GM12878 (cell line): Measurements from ENCODE around the gene SH2D7. TPM values are rescaled to one million over a fixed set of nuclear protein-coding genes. Genes with fewer than 3 reads are reported as not detected.

Source experiments
- ATAC-seq: fragments of 200-7000 bp; cut with Tn5 transposase; 3 replicates; pipeline ENCODE4 v1.9.1; 2020; ENCODE audit warnings: mild to moderate bottlenecking, moderate library complexity
- BruUV-seq: library from RNA; stranded (reverse); fragments of 400-500 nt; replicated peaks from 2 replicates; lab custom pipeline; 2021; lab: Mats Ljungman, UMichigan
- CTCF ChIA-PET: fragments of 300-600 bp; sonication (Branson Sonifier 250); formaldehyde crosslinking; extraction: SDS; loops from one replicate; lab custom pipeline; 2021; ENCODE audit warnings: inconsistent platforms; lab: Yijun Ruan, JAX
- POLR2A ChIA-PET: fragments of 350-600 bp; formaldehyde crosslinking; extraction: SDS; loops from one replicate; lab custom pipeline; 2021; ENCODE audit warnings: inconsistent platforms; lab: Charles Lee
- RAD21 ChIA-PET: fragments of 300-600 bp; sonication (Branson Sonifier 250); formaldehyde crosslinking; loops from one replicate; lab custom pipeline; 2023; ENCODE audit warnings: antibody characterized with exemption; ENCODE audit not compliant: unreplicated experiment; lab: Charles Lee
- SMC1A ChIA-PET: fragments of 300-600 bp; sonication (Branson Sonifier 250); formaldehyde crosslinking; loops from one replicate; lab custom pipeline; 2023; ENCODE audit not compliant: unreplicated experiment, uncharacterized antibody; lab: Charles Lee
- DNase-seq: peaks from one replicate; pipeline ENCODE4 v3.0.0-alpha.2; 2011; ENCODE audit warnings: low read depth, low spot score
- FAIRE-seq: peaks from 3 replicates; lab custom pipeline; 2011; peaks lifted over from hg19 to GRCh38; lab: Jason Lieb, UNC
- H2AFZ ChIP-seq: 2 replicates; pipeline ENCODE4 v1.6.0; 2011; ENCODE audit warnings: low read depth, low read length, control low read depth; ENCODE audit not compliant: control insufficient read depth
- H3K27ac ChIP-seq: 2 replicates; pipeline ENCODE4 v1.5.1; 2011; ENCODE audit warnings: control low read depth; ENCODE audit not compliant: control insufficient read depth, insufficient read depth
- H3K27me3 ChIP-seq, 2 experiments: replicated peaks in 1 of 2; 2 replicates each; pipeline versions ENCODE4 v1.6.0 to v1.6.1; 2011; ENCODE audit warnings: low read length in 1 of 2; ENCODE audit not compliant: control insufficient read depth in 2 of 2, insufficient read depth in 2 of 2
- H3K36me3 ChIP-seq, 2 experiments: 2 replicates each; pipeline ENCODE4 v1.5.1; 2011; ENCODE audit warnings: low read length in 1 of 2; ENCODE audit not compliant: control insufficient read depth in 2 of 2, insufficient read depth in 2 of 2
- H3K4me1 ChIP-seq: 2 replicates; pipeline ENCODE4 v1.6.1; 2011; ENCODE audit warnings: mild to moderate bottlenecking, low read length, moderate library complexity, mixed read lengths; ENCODE audit not compliant: control insufficient read depth, insufficient read depth
- H3K4me2 ChIP-seq: 2 replicates; pipeline ENCODE4 v1.6.0; 2011; ENCODE audit warnings: control low read depth; ENCODE audit not compliant: control insufficient read depth, insufficient read depth
- H3K4me3 ChIP-seq: fragments of 200-600 bp; sonication (generic); 2 replicates; pipeline ENCODE4 v1.5.1; 2016
- H3K79me2 ChIP-seq: 2 replicates; pipeline ENCODE4 v1.6.0; 2011; ENCODE audit warnings: low read length; ENCODE audit not compliant: control insufficient read depth, insufficient read depth
- H3K9ac ChIP-seq: 2 replicates; pipeline ENCODE4 v1.8.0; 2011; ENCODE audit warnings: low read length, control low read depth, mixed read lengths; ENCODE audit not compliant: control insufficient read depth, insufficient read depth
- H3K9me3 ChIP-seq: replicated peaks from 3 replicates; pipeline ENCODE4 v1.5.1; 2011; ENCODE audit warnings: mild to moderate bottlenecking, low read length; ENCODE audit not compliant: control insufficient read depth, insufficient read depth
- H4K20me1 ChIP-seq: 2 replicates; pipeline ENCODE4 v1.6.0; 2011; ENCODE audit not compliant: control insufficient read depth, insufficient read depth
- BCL3 ChIP-seq: IDR thresholded peaks from 2 replicates; pipeline ENCODE4 v1.6.1; 2011; ENCODE audit warnings: borderline replicate concordance, low read depth, mild to moderate bottlenecking, moderate library complexity, low read length; ENCODE audit not compliant: insufficient read depth, poor library complexity, severe bottlenecking
- CREM ChIP-seq: IDR thresholded peaks from 2 replicates; pipeline ENCODE4 v1.6.1; 2014; ENCODE audit warnings: antibody characterized with exemption, low read depth
- EGR1 ChIP-seq, 2 experiments: IDR thresholded peaks; 1 replicate in 1 of 2; 2 replicates in 1 of 2; pipeline ENCODE4 v1.6.1; 2011 to 2012; ENCODE audit warnings: low read depth in 2 of 2, low read length in 2 of 2, borderline replicate concordance in 1 of 2, mild to moderate bottlenecking in 1 of 2, moderate library complexity in 1 of 2
- JUND ChIP-seq: IDR thresholded peaks from 2 replicates; pipeline ENCODE4 v1.6.1; 2012; ENCODE audit warnings: low read depth, mild to moderate bottlenecking, low read length, improper control_type of control experiment, moderate library complexity
- MTA2 ChIP-seq: fragments of 450-650 bp; IDR thresholded peaks from 2 replicates; pipeline ENCODE4 v1.6.1; 2016; ENCODE audit warnings: low read depth, mild to moderate bottlenecking, moderate library complexity
- NR2C2 ChIP-seq: IDR thresholded peaks from 2 replicates; pipeline ENCODE4 v1.6.1; 2011; ENCODE audit warnings: borderline replicate concordance, low read depth; ENCODE audit not compliant: control insufficient read depth, insufficient read length
- PAX5 ChIP-seq: IDR thresholded peaks from 2 replicates; pipeline ENCODE4 v1.6.1; 2011; ENCODE audit warnings: low read depth, low read length, borderline replicate concordance
- SMAD5 ChIP-seq: IDR thresholded peaks from 2 replicates; pipeline ENCODE4 v1.6.1; 2016; ENCODE audit warnings: antibody characterized with exemption, low read depth
- SRF ChIP-seq, 2 experiments: IDR thresholded peaks; 2 replicates each; pipeline ENCODE4 v1.6.1; 2011; ENCODE audit warnings: low read depth in 2 of 2, low read length in 2 of 2, mild to moderate bottlenecking in 1 of 2, moderate library complexity in 1 of 2
- ZBTB40 ChIP-seq: fragments of 450-650 bp; IDR thresholded peaks from 2 replicates; pipeline ENCODE4 v1.6.1; 2016; ENCODE audit warnings: mild to moderate bottlenecking, moderate library complexity, borderline replicate concordance
- WGBS: methylation state at CpG from one replicate; pipeline ENCODE4 v1.1.6; 2016; ENCODE audit warnings: low lambda C conversion rate; ENCODE audit not compliant: insufficient replicate concordance, insufficient coverage; ENCODE audit errors: missing lambda C conversion rate; 5-methylcytosine and 5-hydroxymethylcytosine counted together
- in situ Hi-C: fragments of 300-500 bp; cut with MboI; formaldehyde crosslinking; loops from 9 replicates; pipeline ENCODE4 v1.14.3; 2018; ENCODE audit warnings: mixed read lengths
- intact Hi-C: fragments of 100-400 bp; cut with micrococcal nuclease; formaldehyde crosslinking; loops from one replicate; pipeline ENCODE4 v1.14.2; 2022; ENCODE audit not compliant: unreplicated experiment
- polyA plus RNA-seq, 11 experiments: library from polyadenylated mRNA; depleted of rRNA in 4 of 11; unstranded in 6 of 11; stranded (reverse) in 5 of 11; fragments of >200 nt; fragmentation: Nextera tagmentation in 4 of 11; fragmentation: Illumina TruSeq in 1 of 11; extraction: Ambion mirVana in 4 of 11; extraction: Trizol in 1 of 11; gene quantifications; 1 replicate in 1 of 11; 2 replicates in 10 of 11; pipeline versions ENCODE4 v1.2.1 to v1.2.3, GENCODE V29; 2011 to 2016; ENCODE audit warnings: inconsistent platforms in 2 of 11, missing spikeins in 2 of 11, low read depth in 1 of 11
- total RNA-seq, 4 experiments: library from RNA; depleted of rRNA in 3 of 4; stranded (reverse); fragments of >200 nt in 3 of 4; fragmentation: Illumina TruSeq in 1 of 4; extraction: Trizol in 1 of 4; gene quantifications; 2 replicates each; pipeline versions ENCODE4 v1.2.1 to v1.2.3, GENCODE V29; 2013 to 2021
- TF ChIP-seq, protein P1 (sequence below): fragments of 450-650 bp; formaldehyde crosslinking; IDR thresholded peaks from 2 replicates; pipeline ENCODE4 v1.4.0; 2022; ENCODE audit warnings: mild to moderate bottlenecking, moderate library complexity

The SH2D7 gene
- total and polyA plus RNA-seq, 10 of the 15 experiments (the other 5 are each of a cell fraction or from before 2014, with no cell fraction given), result 0.04 to 0.06 TPM; not detected in 8

DNA sequence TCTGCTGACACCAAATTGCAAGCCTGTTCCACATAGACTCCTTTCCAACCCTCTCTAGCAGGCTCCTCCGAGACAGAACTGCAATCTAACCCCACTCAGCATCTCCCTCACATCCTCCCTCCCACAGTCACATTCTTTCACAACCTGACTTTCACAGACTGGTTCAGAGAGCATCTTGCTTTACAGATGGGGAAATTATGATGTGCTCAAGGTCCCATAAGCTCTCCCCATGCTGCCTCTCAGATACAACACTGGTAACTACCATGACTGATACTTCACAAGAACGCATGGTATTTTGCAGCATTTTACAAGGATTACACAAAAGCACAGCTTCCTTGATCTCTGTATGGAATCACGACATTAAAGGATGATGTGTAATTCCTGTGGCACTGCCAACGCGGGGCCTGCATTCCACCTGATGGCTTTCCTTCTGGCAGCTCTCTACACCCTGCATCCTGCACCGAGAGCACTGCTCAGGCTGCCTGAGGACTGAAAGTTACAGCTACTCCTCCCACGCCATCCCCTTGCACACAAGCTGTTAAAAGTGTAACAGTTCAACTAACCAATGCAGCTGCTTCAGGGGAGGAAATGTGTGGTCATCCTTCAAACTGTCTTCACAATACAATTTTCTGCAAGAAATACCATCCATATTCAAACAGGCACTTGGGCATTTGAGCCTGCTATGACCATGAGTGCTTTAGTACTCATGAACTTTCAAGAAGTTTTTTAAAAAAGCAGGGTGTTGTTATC lies 42.5 kb upstream of the SH2D7 start (continued):
- TF ChIP-seq NR2C2 (no peak), EGR1 (IDR thresholded peaks at IDR 0.05; ENCODE audit: borderline replicate concordance in 1 of 2, low read depth in 2 of 2, low read length in 2 of 2) (peak; percentile 53 to 98), CREM (peak; percentile 58; the same call in 1 of the 2 replicates), SMAD5 (0 out of 2 replicates have a peak, but pooled peaks have one; percentile 33), JUND (no peak)
- TF ChIP-seq, protein P1, sequence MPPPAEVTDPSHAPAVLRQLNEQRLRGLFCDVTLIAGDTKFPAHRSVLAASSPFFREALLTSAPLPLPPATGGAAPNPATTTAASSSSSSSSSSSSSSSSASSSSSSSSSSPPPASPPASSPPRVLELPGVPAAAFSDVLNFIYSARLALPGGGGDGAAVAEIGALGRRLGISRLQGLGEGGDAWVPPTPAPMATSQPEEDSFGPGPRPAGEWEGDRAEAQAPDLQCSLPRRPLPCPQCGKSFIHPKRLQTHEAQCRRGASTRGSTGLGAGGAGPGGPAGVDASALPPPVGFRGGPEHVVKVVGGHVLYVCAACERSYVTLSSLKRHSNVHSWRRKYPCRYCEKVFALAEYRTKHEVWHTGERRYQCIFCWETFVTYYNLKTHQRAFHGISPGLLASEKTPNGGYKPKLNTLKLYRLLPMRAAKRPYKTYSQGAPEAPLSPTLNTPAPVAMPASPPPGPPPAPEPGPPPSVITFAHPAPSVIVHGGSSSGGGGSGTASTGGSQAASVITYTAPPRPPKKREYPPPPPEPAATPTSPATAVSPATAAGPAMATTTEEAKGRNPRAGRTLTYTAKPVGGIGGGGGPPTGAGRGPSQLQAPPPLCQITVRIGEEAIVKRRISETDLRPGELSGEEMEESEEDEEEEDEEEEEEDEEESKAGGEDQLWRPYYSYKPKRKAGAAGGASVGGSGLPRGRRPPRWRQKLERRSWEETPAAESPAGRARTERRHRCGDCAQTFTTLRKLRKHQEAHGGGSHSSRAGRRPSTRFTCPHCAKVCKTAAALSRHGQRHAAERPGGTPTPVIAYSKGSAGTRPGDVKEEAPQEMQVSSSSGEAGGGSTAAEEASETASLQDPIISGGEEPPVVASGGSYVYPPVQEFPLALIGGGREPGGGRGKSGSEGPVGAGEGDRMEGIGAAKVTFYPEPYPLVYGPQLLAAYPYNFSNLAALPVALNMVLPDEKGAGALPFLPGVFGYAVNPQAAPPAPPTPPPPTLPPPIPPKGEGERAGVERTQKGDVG (CRISPR knock-in tag), result no peak

GRCh38 chr15:78050441-78050809 lies 41.9 kb upstream of the SH2D7 start:
- Histone ChIP-seq H4K20me1 (no peaks in the 10 kb centered on the region), H3K27ac (peak overlapping the region; percentile 53), H3K4me1 (peaks cover 73% of the 10 kb centered on the region), H3K79me2 (peaks cover 26% of the 10 kb centered on the region), H3K27me3 (no peaks in the 10 kb centered on the region), H3K36me3 (peaks cover 5 to 14% of the 10 kb centered on the region in 2 experiments), H3K4me2 (peak overlapping the region; percentile 57), H3K9ac (no peak overlapping the region), H3K4me3 (0 out of 2 replicates have a peak overlapping the region, but pooled peaks have one; percentile 45), H3K9me3 (no peaks in the 10 kb centered on the region), H2AFZ (no peak overlapping the region)
- in situ Hi-C loops, result no loop called here
- WGBS, result 45% methylated on average over 1 of the region's 1 CpG
- ChIA-PET SMC1A (interaction anchor here (0.5 to 14.4 kb wide), 19 partner anchors 9 to 120 kb away, joined by 3 to 305 read pairs (median 5); no protein-coding TSS in a partner anchor), POLR2A (interaction anchor here (0.6 to 6.0 kb wide), 10 partner anchors 11 to 127 kb away, joined by 3 to 79 read pairs (median 4); no protein-coding TSS in a partner anchor), CTCF (interaction anchor here (0.6 to 9.1 kb wide), 19 partner anchors 9 to 832 kb away, joined by 3 to 158 read pairs (median 5); partner anchors contain the start of gene TBC1D2B), RAD21 (interaction anchor here (0.7 to 9.0 kb wide), 19 partner anchors 9 to 249 kb away, joined by 3 to 170 read pairs (median 5); partner anchors contain the start of genes IDH3A and SKIC8)
- no peak for FAIRE-seq
- peak; percentile 54 for ATAC-seq
- DNase-seq, result no peak
- no TSS peak for BruUV-seq
- intact Hi-C loops, result loop anchor here (2.0 kb wide), 1 partner anchor 16 kb away; no protein-coding TSS in a partner anchor
- TF ChIP-seq BCL3 (no peak), PAX5 (no peak), ZBTB40 (peak; percentile 50; the same call in 1 of the 2 replicates), MTA2 (0 out of 2 replicates have a peak, but pooled peaks have one; percentile 60), SRF (IDR thresholded peaks at IDR 0.05; ENCODE audit: low read depth in 2 of 2, low read length in 2 of 2) (peak; percentile 52 to 91; a peak in 3 of 4 replicates)
